ENCODE results near the gene BACE2.

DNA sequence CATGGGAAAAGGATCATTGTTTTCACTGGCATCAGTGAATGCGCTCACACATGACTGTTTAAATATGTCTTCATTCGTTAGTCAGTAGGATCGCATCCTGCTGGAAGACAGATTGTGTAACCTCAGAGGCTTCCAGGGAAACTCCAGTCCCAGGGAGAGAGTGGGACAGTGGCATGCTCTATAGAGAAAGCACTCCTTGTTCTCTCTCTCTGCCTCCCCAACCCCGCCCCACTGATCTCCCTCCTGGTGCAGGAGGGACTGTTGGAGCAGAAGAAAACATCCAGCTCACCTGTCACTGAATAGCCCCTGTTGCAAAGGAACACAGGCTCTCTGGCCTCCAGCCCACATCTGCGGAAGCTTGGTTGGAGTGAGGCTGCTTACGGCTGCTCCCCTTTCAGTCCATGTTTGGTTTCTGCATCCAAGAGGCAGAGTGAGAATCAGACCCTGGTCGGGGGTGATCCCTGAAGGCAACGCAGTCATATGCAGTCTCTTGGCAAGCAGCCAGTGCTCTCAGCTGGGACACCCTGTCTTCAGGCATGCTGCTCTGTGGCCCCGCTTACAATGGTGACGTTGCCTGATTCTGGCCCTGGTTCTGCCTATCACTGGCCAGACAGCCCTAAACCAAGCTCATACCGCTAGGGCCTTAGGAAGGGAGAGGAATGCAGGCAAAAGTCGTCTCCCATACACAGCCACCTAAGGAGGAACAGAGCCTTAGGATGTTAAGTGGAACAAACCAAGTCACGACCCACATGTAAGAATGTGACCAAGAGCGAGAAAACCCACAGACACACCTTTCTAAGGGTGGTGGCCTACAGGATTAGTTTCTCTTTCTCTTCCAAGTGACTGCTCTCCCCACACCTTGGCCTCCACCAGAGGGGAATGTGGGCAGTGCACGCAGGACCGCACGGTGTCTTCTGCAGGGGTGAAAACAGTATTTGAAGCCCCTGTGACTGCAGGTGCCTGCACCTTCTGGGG lies 39.7 kb downstream of the BACE2 start:
- TF ChIP-seq, protein P1, sequence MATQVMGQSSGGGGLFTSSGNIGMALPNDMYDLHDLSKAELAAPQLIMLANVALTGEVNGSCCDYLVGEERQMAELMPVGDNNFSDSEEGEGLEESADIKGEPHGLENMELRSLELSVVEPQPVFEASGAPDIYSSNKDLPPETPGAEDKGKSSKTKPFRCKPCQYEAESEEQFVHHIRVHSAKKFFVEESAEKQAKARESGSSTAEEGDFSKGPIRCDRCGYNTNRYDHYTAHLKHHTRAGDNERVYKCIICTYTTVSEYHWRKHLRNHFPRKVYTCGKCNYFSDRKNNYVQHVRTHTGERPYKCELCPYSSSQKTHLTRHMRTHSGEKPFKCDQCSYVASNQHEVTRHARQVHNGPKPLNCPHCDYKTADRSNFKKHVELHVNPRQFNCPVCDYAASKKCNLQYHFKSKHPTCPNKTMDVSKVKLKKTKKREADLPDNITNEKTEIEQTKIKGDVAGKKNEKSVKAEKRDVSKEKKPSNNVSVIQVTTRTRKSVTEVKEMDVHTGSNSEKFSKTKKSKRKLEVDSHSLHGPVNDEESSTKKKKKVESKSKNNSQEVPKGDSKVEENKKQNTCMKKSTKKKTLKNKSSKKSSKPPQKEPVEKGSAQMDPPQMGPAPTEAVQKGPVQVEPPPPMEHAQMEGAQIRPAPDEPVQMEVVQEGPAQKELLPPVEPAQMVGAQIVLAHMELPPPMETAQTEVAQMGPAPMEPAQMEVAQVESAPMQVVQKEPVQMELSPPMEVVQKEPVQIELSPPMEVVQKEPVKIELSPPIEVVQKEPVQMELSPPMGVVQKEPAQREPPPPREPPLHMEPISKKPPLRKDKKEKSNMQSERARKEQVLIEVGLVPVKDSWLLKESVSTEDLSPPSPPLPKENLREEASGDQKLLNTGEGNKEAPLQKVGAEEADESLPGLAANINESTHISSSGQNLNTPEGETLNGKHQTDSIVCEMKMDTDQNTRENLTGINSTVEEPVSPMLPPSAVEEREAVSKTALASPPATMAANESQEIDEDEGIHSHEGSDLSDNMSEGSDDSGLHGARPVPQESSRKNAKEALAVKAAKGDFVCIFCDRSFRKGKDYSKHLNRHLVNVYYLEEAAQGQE (IDR thresholded peaks at IDR 0.05; ENCODE audit: insufficient replicate concordance, low read depth) = no peak
- TF ChIP-seq, protein P2, sequence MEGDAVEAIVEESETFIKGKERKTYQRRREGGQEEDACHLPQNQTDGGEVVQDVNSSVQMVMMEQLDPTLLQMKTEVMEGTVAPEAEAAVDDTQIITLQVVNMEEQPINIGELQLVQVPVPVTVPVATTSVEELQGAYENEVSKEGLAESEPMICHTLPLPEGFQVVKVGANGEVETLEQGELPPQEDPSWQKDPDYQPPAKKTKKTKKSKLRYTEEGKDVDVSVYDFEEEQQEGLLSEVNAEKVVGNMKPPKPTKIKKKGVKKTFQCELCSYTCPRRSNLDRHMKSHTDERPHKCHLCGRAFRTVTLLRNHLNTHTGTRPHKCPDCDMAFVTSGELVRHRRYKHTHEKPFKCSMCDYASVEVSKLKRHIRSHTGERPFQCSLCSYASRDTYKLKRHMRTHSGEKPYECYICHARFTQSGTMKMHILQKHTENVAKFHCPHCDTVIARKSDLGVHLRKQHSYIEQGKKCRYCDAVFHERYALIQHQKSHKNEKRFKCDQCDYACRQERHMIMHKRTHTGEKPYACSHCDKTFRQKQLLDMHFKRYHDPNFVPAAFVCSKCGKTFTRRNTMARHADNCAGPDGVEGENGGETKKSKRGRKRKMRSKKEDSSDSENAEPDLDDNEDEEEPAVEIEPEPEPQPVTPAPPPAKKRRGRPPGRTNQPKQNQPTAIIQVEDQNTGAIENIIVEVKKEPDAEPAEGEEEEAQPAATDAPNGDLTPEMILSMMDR (IDR thresholded peaks at IDR 0.05; ENCODE audit: insufficient read depth, low read length) = no peak
- TF ChIP-seq POLR2AphosphoS5 (IDR thresholded peaks at IDR 0.05; ENCODE audit: low read depth) = no peak
